ENCODE results near the gene KCTD12. TPM values are rescaled to one million over a fixed set of nuclear protein-coding genes. Genes with fewer than 3 reads are reported as not detected.
A peak's percentile ranks its signal among the peaks of the same experiment; 100 is the strongest.
"Not testable (repeated sequence)": the region's sequence is repeated elsewhere in the genome, so short reads cannot be mapped to it uniquely, and the experiment has no call there.

The KCTD12 gene
- 134 TPM for total RNA-seq

- H3K9ac ChIP-seq (ENCODE audit: low read depth in 1 of 3, low read length in 3 of 3), result peak within 1 kb of the TSS; percentile 72 to 84 (median 78)
- H3K36me3 ChIP-seq (ENCODE audit: control insufficient read depth in 3 of 3, insufficient read depth in 3 of 3, low read length in 3 of 3), result no peaks in the 10 kb centered on the region
- H3K27ac ChIP-seq (ENCODE audit: low read depth, low read length), result peak within 1 kb of the TSS; percentile 78
- peaks cover 0 to 11% (median 10%) of the 10 kb centered on the region in 3 donors for H3K27me3 ChIP-seq (ENCODE audit: control insufficient read depth in 3 of 3, insufficient read depth in 3 of 3, low read length in 3 of 3)
- H3K4me1 ChIP-seq (ENCODE audit: control insufficient read depth in 3 of 3, insufficient read depth in 3 of 3, low read length in 3 of 3), result peaks cover 14 to 22% (median 15%) of the 10 kb centered on the region in 3 donors
- H3K4me3 ChIP-seq (ENCODE audit: low read length in 3 of 3), result peak within 1 kb of the TSS; percentile 75 to 87 (median 80)
- H3K9me3 ChIP-seq (ENCODE audit: control insufficient read depth in 3 of 3, low read length in 3 of 3), result no peaks in the 10 kb centered on the region
These were observed at the start of gene KCTD12 for GRCh38 chr13:76886292-76887075. Gene KCTD12 (minus strand): TSS chr13:76886405. CDS start chr13:76886148, 257 bp downstream.

- Histone ChIP-seq H3K36me3 (ENCODE audit: control insufficient read depth in 3 of 3, insufficient read depth in 3 of 3, low read length in 3 of 3) (no peaks in the 10 kb centered on the region), H3K9ac (ENCODE audit: low read depth in 1 of 3, low read length in 3 of 3) (no peak overlapping the region), H3K4me3 (ENCODE audit: low read length in 3 of 3) (no peak overlapping the region), H3K27ac (ENCODE audit: low read depth, low read length) (no peak overlapping the region), H3K4me1 (ENCODE audit: control insufficient read depth in 3 of 3, insufficient read depth in 3 of 3, low read length in 3 of 3) (no peaks in the 10 kb centered on the region), H3K27me3 (ENCODE audit: control insufficient read depth in 3 of 3, insufficient read depth in 3 of 3, low read length in 3 of 3) (no peaks in the 10 kb centered on the region), H3K9me3 (ENCODE audit: control insufficient read depth in 3 of 3, low read length in 3 of 3) (no peaks in the 10 kb centered on the region)
These were observed 48.5 kb upstream of the KCTD12 start for GRCh38 chr13:76934671-76935070.

- Histone ChIP-seq H3K9me3 (ENCODE audit: control insufficient read depth in 3 of 3, low read length in 3 of 3) (no peaks in the 10 kb centered on the region), H3K4me1 (ENCODE audit: control insufficient read depth in 3 of 3, insufficient read depth in 3 of 3, low read length in 3 of 3) (no peaks in the 10 kb centered on the region), H3K4me3 (ENCODE audit: low read length in 3 of 3) (no peak overlapping the region), H3K27ac (ENCODE audit: low read depth, low read length) (no peak overlapping the region), H3K27me3 (ENCODE audit: control insufficient read depth in 3 of 3, insufficient read depth in 3 of 3, low read length in 3 of 3) (no peaks in the 10 kb centered on the region), H3K9ac (ENCODE audit: low read depth in 1 of 3, low read length in 3 of 3) (no peak overlapping the region), H3K36me3 (ENCODE audit: control insufficient read depth in 3 of 3, insufficient read depth in 3 of 3, low read length in 3 of 3) (no peaks in the 10 kb centered on the region)
These were observed 45.9 kb upstream of the KCTD12 start for GRCh38 chr13:76932076-76932475.

GRCh38 chr13:76929851-76930374, 43.7 kb upstream of the KCTD12 start:
- no peak overlapping the region for H3K4me3 ChIP-seq (ENCODE audit: low read length in 3 of 3)
- H3K9me3 ChIP-seq (ENCODE audit: control insufficient read depth in 3 of 3, low read length in 3 of 3), result no peaks in the 10 kb centered on the region
- no peak overlapping the region for H3K9ac ChIP-seq (ENCODE audit: low read depth in 1 of 3, low read length in 3 of 3)
- H3K27me3 ChIP-seq (ENCODE audit: control insufficient read depth in 3 of 3, insufficient read depth in 3 of 3, low read length in 3 of 3), result no peaks in the 10 kb centered on the region
- H3K27ac ChIP-seq (ENCODE audit: low read depth, low read length), result no peak overlapping the region
- H3K36me3 ChIP-seq (ENCODE audit: control insufficient read depth in 3 of 3, insufficient read depth in 3 of 3, low read length in 3 of 3), result no peaks in the 10 kb centered on the region
- H3K4me1 ChIP-seq (ENCODE audit: control insufficient read depth in 3 of 3, insufficient read depth in 3 of 3, low read length in 3 of 3), result no peaks in the 10 kb centered on the region

- Histone ChIP-seq H3K9me3 (ENCODE audit: control insufficient read depth in 3 of 3, low read length in 3 of 3) (no peaks in the 10 kb centered on the region), H3K36me3 (ENCODE audit: control insufficient read depth in 3 of 3, insufficient read depth in 3 of 3, low read length in 3 of 3) (no peaks in the 10 kb centered on the region), H3K27ac (ENCODE audit: low read depth, low read length) (no peak overlapping the region), H3K4me3 (ENCODE audit: low read length in 3 of 3) (no peak overlapping the region), H3K27me3 (ENCODE audit: control insufficient read depth in 3 of 3, insufficient read depth in 3 of 3, low read length in 3 of 3) (no peaks in the 10 kb centered on the region), H3K4me1 (ENCODE audit: control insufficient read depth in 3 of 3, insufficient read depth in 3 of 3, low read length in 3 of 3) (no peaks in the 10 kb centered on the region), H3K9ac (ENCODE audit: low read depth in 1 of 3, low read length in 3 of 3) (no peak overlapping the region)
These were observed 43.1 kb upstream of the KCTD12 start for GRCh38 chr13:76929320-76929719.

- Histone ChIP-seq H3K9me3 (ENCODE audit: control insufficient read depth in 3 of 3, low read length in 3 of 3) (no peaks in the 10 kb centered on the region), H3K4me3 (ENCODE audit: low read length in 3 of 3) (no peak overlapping the region), H3K27ac (ENCODE audit: low read depth, low read length) (no peak overlapping the region), H3K9ac (ENCODE audit: low read depth in 1 of 3, low read length in 3 of 3) (no peak overlapping the region), H3K27me3 (ENCODE audit: control insufficient read depth in 3 of 3, insufficient read depth in 3 of 3, low read length in 3 of 3) (no peaks in the 10 kb centered on the region), H3K36me3 (ENCODE audit: control insufficient read depth in 3 of 3, insufficient read depth in 3 of 3, low read length in 3 of 3) (no peaks in the 10 kb centered on the region), H3K4me1 (ENCODE audit: control insufficient read depth in 3 of 3, insufficient read depth in 3 of 3, low read length in 3 of 3) (no peaks in the 10 kb centered on the region)
These were observed 42.3 kb upstream of the KCTD12 start for GRCh38 chr13:76928456-76928855.

- no peaks in the 10 kb centered on the region for H3K36me3 ChIP-seq (ENCODE audit: control insufficient read depth in 3 of 3, insufficient read depth in 3 of 3, low read length in 3 of 3)
- H3K27me3 ChIP-seq (ENCODE audit: control insufficient read depth in 3 of 3, insufficient read depth in 3 of 3, low read length in 3 of 3), result no peaks in the 10 kb centered on the region
- H3K9ac ChIP-seq (ENCODE audit: low read depth in 1 of 3, low read length in 3 of 3), result no peak overlapping the region
- no peak overlapping the region for H3K4me3 ChIP-seq (ENCODE audit: low read length in 3 of 3)
- no peak overlapping the region for H3K27ac ChIP-seq (ENCODE audit: low read depth, low read length)
- H3K9me3 ChIP-seq (ENCODE audit: control insufficient read depth in 3 of 3, low read length in 3 of 3), result no peaks in the 10 kb centered on the region
- H3K4me1 ChIP-seq (ENCODE audit: control insufficient read depth in 3 of 3, insufficient read depth in 3 of 3, low read length in 3 of 3), result no peaks in the 10 kb centered on the region
These were observed 41.8 kb upstream of the KCTD12 start for GRCh38 chr13:76927955-76928354.

- Histone ChIP-seq H3K27me3 (ENCODE audit: control insufficient read depth in 3 of 3, insufficient read depth in 3 of 3, low read length in 3 of 3) (no peaks in the 10 kb centered on the region), H3K4me3 (ENCODE audit: low read length in 3 of 3) (no peak overlapping the region), H3K27ac (ENCODE audit: low read depth, low read length) (no peak overlapping the region), H3K4me1 (ENCODE audit: control insufficient read depth in 3 of 3, insufficient read depth in 3 of 3, low read length in 3 of 3) (no peaks in the 10 kb centered on the region), H3K36me3 (ENCODE audit: control insufficient read depth in 3 of 3, insufficient read depth in 3 of 3, low read length in 3 of 3) (no peaks in the 10 kb centered on the region), H3K9me3 (ENCODE audit: control insufficient read depth in 3 of 3, low read length in 3 of 3) (no peaks in the 10 kb centered on the region), H3K9ac (ENCODE audit: low read depth in 1 of 3, low read length in 3 of 3) (no peak overlapping the region)
These were observed 38.9 kb upstream of the KCTD12 start for GRCh38 chr13:76925115-76925514.

GRCh38 chr13:76921516-76921915, 35.3 kb upstream of the KCTD12 start:
- H3K27ac ChIP-seq (ENCODE audit: low read depth, low read length), result no peak overlapping the region
- H3K27me3 ChIP-seq (ENCODE audit: control insufficient read depth in 3 of 3, insufficient read depth in 3 of 3, low read length in 3 of 3), result no peaks in the 10 kb centered on the region
- no peak overlapping the region for H3K4me3 ChIP-seq (ENCODE audit: low read length in 3 of 3)
- no peaks in the 10 kb centered on the region for H3K9me3 ChIP-seq (ENCODE audit: control insufficient read depth in 3 of 3, low read length in 3 of 3)
- H3K9ac ChIP-seq (ENCODE audit: low read depth in 1 of 3, low read length in 3 of 3), result no peak overlapping the region
- no peaks in the 10 kb centered on the region for H3K4me1 ChIP-seq (ENCODE audit: control insufficient read depth in 3 of 3, insufficient read depth in 3 of 3, low read length in 3 of 3)
- no peaks in the 10 kb centered on the region for H3K36me3 ChIP-seq (ENCODE audit: control insufficient read depth in 3 of 3, insufficient read depth in 3 of 3, low read length in 3 of 3)

GRCh38 chr13:76917755-76918481, 31.7 kb upstream of the KCTD12 start:
- H3K27me3 ChIP-seq (ENCODE audit: control insufficient read depth in 3 of 3, insufficient read depth in 3 of 3, low read length in 3 of 3); H3K9me3 ChIP-seq (ENCODE audit: control insufficient read depth in 3 of 3, low read length in 3 of 3); H3K9ac ChIP-seq (ENCODE audit: low read depth in 1 of 3, low read length in 3 of 3); H3K27ac ChIP-seq (ENCODE audit: low read depth, low read length); H3K4me1 ChIP-seq (ENCODE audit: control insufficient read depth in 3 of 3, insufficient read depth in 3 of 3, low read length in 3 of 3); H3K36me3 ChIP-seq (ENCODE audit: control insufficient read depth in 3 of 3, insufficient read depth in 3 of 3, low read length in 3 of 3); H3K4me3 ChIP-seq (ENCODE audit: low read length in 3 of 3): not testable (repeated sequence)

Measured in skeletal muscle tissue (tissue), 4 donors.